ENCODE measurements around the gene PARD6B.
"Not testable (repeated sequence)": the region's sequence is repeated elsewhere in the genome, so short reads cannot be mapped to it uniquely, and the experiment has no call there.

The PARD6B gene

GRCh38 chr20:50776122-50776817 lies 44.9 kb downstream of the PARD6B start:
- no peaks in the 10 kb centered on the region for H3K4me1 Mint-ChIP-seq (ENCODE audit: low read depth)
- peaks cover 7% of the 10 kb centered on the region for H3K27me3 Mint-ChIP-seq
- intact Hi-C loops (cut with micrococcal nuclease) = no loop called here
- no peak overlapping the region for H3K4me3 Mint-ChIP-seq
- H3K27ac Mint-ChIP-seq = no peak overlapping the region
- no peaks in the 10 kb centered on the region for H3K36me3 Mint-ChIP-seq (ENCODE audit: low read depth)
- no peaks in the 10 kb centered on the region for H3K9me3 Mint-ChIP-seq

DNA sequence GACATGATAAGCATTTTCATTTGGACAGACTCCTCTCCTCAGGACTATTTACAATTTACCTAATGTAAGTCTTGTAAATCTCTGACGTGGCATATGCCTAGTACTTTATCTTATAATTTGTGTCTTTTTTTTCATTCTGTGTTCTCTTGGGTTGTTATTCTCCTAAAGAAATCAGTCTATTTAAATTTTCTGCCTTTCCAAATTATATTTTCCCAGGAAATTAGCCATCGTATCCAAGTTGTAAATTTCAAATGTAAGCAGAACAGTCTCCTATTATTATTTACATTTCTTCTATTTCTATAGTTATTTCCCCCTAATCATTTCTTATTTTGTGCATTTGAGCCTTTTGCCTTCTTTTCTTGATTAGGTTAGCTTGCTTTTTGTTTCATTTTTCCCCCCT lies 46.0 kb downstream of the PARD6B start:
- Mint-ChIP-seq H3K27ac (no peak overlapping the region), H3K4me1 (ENCODE audit: low read depth) (no peaks in the 10 kb centered on the region), H3K36me3 (ENCODE audit: low read depth) (no peaks in the 10 kb centered on the region), H3K27me3 (peaks cover 7% of the 10 kb centered on the region), H3K4me3 (no peak overlapping the region), H3K9me3 (no peaks in the 10 kb centered on the region)
- intact Hi-C loops (cut with micrococcal nuclease) = no loop called here

DNA sequence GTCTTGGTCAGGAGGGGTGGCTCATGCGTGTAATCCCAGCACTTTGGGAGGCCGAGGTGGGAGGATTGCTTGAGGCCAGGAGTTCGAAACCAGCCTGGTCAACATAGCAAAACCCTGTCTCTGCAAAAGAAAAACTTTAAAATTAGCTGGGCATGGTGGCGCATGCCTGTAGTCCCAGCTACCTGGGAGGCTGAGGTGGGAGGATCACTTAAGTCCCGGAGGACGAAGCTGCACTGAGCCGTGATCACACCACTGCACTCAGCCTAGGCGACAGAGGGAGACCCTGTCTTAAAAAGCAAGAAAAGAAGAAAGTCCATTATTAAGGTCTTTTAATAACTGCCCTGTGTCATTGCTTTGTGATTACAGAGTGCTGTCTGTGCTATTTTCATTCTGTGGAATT lies 47.6 kb downstream of the PARD6B start:
- H3K27ac Mint-ChIP-seq; H3K4me3 Mint-ChIP-seq; intact Hi-C loops (cut with micrococcal nuclease): not testable (repeated sequence)

DNA sequence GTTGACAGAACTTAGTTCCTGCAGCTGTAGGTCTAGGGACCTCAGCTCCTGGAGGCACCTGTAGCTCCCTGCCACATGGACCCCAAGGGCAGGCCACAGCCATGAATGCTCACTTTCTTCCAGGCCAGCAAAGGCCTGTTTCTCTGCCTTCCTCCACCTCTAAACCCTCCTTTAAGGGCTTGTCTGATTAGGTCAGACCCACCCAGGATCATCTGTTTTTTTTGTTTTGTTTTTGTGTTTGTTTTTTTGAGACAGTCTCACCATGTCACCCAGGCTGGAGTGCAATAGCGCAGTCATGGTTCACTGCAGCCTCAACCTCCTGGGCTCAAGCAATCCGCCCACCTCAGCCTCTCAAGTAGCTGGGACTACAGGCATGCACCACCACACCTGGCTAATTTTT lies 52.0 kb downstream of the PARD6B start:
- intact Hi-C loops (cut with micrococcal nuclease) = no loop called here
- no peak overlapping the region for H3K27ac Mint-ChIP-seq
- peaks cover 4% of the 10 kb centered on the region for H3K27me3 Mint-ChIP-seq
- no peak overlapping the region for H3K4me3 Mint-ChIP-seq
- H3K4me1 Mint-ChIP-seq (ENCODE audit: low read depth) = no peaks in the 10 kb centered on the region
- H3K9me3 Mint-ChIP-seq = no peaks in the 10 kb centered on the region
- H3K36me3 Mint-ChIP-seq (ENCODE audit: low read depth) = no peaks in the 10 kb centered on the region

More for the DNA sequence above, 47.6 kb downstream of the PARD6B start:
- H3K36me3 Mint-ChIP-seq (ENCODE audit: low read depth); H3K4me1 Mint-ChIP-seq (ENCODE audit: low read depth); H3K9me3 Mint-ChIP-seq; H3K27me3 Mint-ChIP-seq: not testable (repeated sequence)

DNA sequence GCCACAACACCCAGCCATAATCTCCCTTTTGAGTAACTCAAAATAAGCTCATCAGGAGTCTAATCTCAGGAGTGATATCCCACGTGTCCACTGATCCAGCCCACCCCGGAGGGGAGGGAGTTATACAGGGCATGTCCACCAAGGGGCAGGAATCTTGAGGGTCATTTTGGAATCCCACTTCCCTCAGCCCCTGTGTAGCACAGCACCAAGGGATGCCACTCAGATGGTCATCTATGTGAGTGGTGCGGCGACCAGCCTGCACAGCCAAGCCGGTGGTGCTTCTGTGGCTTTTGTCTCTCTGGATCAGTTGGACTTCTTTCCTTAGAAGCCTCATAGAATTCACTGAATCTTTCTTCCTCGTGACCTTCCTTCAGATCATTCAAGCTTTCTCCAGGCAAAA lies 52.5 kb downstream of the PARD6B start:
- no peaks in the 10 kb centered on the region for H3K9me3 Mint-ChIP-seq
- no peaks in the 10 kb centered on the region for H3K36me3 Mint-ChIP-seq (ENCODE audit: low read depth)
- peaks cover 4% of the 10 kb centered on the region for H3K27me3 Mint-ChIP-seq

DNA sequence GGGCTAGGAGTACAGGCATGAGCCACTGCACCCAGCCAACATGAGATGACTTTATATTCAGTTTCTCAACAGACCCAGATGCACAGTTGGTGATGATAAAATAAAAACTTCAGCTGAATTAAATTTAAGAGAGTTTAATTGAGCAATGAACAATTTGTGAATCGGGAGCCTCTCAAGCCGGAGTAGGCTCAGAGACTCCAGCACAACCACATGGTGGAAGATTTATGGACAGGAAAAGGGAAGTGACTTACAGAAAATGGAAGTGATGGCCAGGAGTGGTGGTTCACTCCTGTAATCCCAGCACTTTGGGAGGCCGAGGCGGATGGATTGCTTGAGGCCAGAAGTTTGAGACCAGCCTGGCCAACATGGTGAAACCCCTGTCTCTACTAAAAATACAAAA lies 53.1 kb downstream of the PARD6B start:
- no peak overlapping the region for H3K4me3 Mint-ChIP-seq
- H3K4me1 Mint-ChIP-seq (ENCODE audit: low read depth) = peaks cover 7% of the 10 kb centered on the region
- H3K36me3 Mint-ChIP-seq (ENCODE audit: low read depth) = no peaks in the 10 kb centered on the region
- peaks cover 4% of the 10 kb centered on the region for H3K27me3 Mint-ChIP-seq
- no peaks in the 10 kb centered on the region for H3K9me3 Mint-ChIP-seq
- intact Hi-C loops (cut with micrococcal nuclease) = no loop called here
- no peak overlapping the region for H3K27ac Mint-ChIP-seq

More for the DNA sequence above, 52.5 kb downstream of the PARD6B start:
- H3K4me1 Mint-ChIP-seq (ENCODE audit: low read depth) = peaks cover 4% of the 10 kb centered on the region
- no peak overlapping the region for H3K27ac Mint-ChIP-seq
- intact Hi-C loops (cut with micrococcal nuclease) = no loop called here
- H3K4me3 Mint-ChIP-seq = no peak overlapping the region

GRCh38 chr20:50786703-50787102 lies 55.3 kb downstream of the PARD6B start:
- intact Hi-C loops (cut with micrococcal nuclease) = no loop called here
- Mint-ChIP-seq H3K27ac (no peak overlapping the region), H3K9me3 (no peaks in the 10 kb centered on the region), H3K27me3 (peaks cover 4% of the 10 kb centered on the region), H3K36me3 (ENCODE audit: low read depth) (no peaks in the 10 kb centered on the region), H3K4me1 (ENCODE audit: low read depth) (peaks cover 17% of the 10 kb centered on the region), H3K4me3 (no peak overlapping the region)

DNA sequence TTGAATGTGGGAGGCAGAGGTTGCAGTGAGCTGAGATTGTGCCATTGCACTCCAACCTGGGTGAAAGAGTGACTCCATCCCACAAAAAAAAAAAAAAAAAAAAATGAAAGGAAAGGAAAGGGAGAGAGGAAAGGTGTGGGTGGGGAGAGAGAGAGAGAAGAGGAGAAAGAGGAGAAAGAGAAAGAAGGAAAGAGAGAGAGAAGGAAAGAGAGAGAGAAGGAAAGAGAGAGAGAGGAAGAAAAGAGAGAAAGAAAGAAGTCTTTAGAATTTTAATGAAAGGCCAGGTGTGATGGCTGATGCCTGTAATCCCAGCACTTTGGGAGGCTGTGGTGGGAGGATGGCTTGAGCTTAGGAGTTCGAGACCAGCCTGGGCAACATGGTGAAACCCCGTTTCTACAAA lies 55.8 kb downstream of the PARD6B start:
- Mint-ChIP-seq H3K36me3 (ENCODE audit: low read depth) (no peaks in the 10 kb centered on the region), H3K9me3 (no peaks in the 10 kb centered on the region), H3K4me3 (no peak overlapping the region), H3K27ac (no peak overlapping the region), H3K27me3 (peaks cover 4% of the 10 kb centered on the region), H3K4me1 (ENCODE audit: low read depth) (peaks cover 17% of the 10 kb centered on the region)
- intact Hi-C loops (cut with micrococcal nuclease) = no loop called here

DNA sequence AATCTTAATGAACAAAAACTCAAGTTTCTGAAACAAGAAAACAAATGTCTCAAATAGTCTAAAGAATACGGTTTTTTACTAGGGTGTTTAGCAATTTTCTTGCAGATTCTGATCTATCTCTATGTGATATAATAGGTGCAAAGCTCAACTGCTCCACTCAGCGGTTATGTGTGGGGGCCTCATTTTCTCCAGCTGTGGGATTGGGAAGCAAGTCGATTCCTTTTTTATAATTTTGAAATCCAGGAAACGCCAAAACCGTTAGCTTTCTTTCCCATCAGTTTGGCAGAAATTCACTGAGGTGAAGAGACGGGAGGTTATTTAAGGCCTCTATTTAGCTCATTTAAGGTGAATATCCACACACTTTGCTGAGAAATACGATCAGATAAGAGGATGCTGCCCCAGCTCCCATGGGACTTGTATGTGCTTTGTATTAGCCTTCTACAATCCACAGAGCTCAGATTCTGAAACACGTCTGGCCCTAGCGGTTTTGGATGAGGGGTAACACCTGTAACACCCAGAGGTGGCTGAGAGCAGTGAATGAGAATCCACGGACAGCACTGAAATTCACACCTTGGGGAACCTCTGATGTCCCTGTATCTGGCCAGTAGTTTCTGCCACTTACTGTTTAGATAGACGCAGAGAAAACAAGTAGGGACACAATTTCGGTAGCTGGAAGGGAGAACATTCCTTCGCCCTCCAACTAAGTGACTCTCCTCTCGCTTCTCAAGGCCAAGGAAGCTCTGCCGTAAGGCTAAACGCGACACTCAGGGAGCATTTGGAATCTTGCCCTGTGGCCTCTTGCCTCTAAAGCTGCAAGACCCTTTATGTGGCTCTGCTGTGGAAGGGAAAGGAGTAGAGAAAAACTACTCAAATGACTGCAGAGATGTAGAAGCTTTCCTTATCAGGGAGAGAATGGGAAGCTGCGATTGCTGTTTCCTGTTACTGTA lies 56.9 kb downstream of the PARD6B start:
- Mint-ChIP-seq H3K4me1 (ENCODE audit: low read depth) (peaks cover 17% of the 10 kb centered on the region), H3K4me3 (no peak overlapping the region), H3K9me3 (no peaks in the 10 kb centered on the region), H3K27me3 (peaks cover 7% of the 10 kb centered on the region), H3K36me3 (ENCODE audit: low read depth) (no peaks in the 10 kb centered on the region), H3K27ac (no peak overlapping the region)
- intact Hi-C loops (cut with micrococcal nuclease) = no loop called here

- Mint-ChIP-seq H3K9me3 (no peaks in the 10 kb centered on the region), H3K4me1 (ENCODE audit: low read depth) (peaks cover 17% of the 10 kb centered on the region), H3K36me3 (ENCODE audit: low read depth) (no peaks in the 10 kb centered on the region), H3K4me3 (no peak overlapping the region), H3K27me3 (peaks cover 13% of the 10 kb centered on the region), H3K27ac (no peak overlapping the region)
- intact Hi-C loops (cut with micrococcal nuclease) = loop anchor here (10.0 kb wide), 1 partner anchor 515 kb away; no protein-coding TSS in a partner anchor
Measured at GRCh38 chr20:50789968-50790650, 58.7 kb downstream of the PARD6B start.

- no peak overlapping the region for H3K4me3 Mint-ChIP-seq
- no peaks in the 10 kb centered on the region for H3K36me3 Mint-ChIP-seq (ENCODE audit: low read depth)
- peaks cover 17% of the 10 kb centered on the region for H3K4me1 Mint-ChIP-seq (ENCODE audit: low read depth)
- intact Hi-C loops (cut with micrococcal nuclease) = loop anchor here (10.0 kb wide), 1 partner anchor 514 kb away; no protein-coding TSS in a partner anchor
- no peaks in the 10 kb centered on the region for H3K9me3 Mint-ChIP-seq
- H3K27ac Mint-ChIP-seq = peak overlapping the region; percentile 75
- H3K27me3 Mint-ChIP-seq = peaks cover 18% of the 10 kb centered on the region
Measured at GRCh38 chr20:50790651-50791277, 59.4 kb downstream of the PARD6B start.

DNA sequence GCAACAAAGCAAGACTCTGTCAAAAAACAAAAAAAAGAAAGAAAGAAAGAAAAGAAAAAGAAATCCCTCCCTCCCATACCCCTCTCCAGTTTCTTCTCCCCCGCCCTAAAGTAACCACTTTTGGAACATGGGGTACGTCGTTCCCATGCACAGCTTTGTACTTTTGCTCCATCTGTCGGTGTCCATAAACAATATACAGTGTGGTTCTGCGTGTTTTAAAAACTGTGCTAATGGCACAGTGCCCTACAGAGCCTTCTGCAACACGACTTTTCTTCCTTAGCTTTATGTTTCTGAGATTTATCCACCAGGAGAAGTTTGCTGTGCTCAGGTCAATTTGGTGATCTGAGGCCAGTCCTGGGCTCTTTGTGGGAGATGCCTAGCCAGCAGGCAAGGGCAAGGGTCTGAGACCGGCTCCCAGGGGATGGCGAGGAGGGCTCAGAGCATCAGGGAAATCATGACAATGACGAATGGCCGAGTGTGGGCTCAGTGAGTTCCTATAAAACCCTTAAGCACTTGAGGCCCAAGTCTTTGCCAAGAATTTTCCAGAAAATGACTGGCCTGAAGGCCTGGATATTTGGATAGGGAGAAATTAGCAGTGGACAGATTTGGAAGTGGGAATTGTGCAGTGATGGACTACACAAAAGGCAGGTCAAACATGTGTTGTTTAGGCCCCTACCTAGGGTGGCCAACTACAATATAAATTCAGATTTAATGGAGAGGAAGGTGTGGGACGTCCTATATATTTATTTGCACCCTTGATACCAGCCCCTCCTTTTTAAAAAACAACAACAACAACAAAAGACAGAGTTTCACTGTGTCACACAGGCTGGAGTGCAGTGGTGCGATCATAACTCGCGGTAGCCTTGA lies 61.6 kb downstream of the PARD6B start:
- Mint-ChIP-seq H3K9me3 (no peaks in the 10 kb centered on the region), H3K4me1 (ENCODE audit: low read depth) (peaks cover 17% of the 10 kb centered on the region), H3K36me3 (ENCODE audit: low read depth) (no peaks in the 10 kb centered on the region), H3K27ac (no peak overlapping the region), H3K27me3 (peaks cover 23% of the 10 kb centered on the region), H3K4me3 (no peak overlapping the region)
- intact Hi-C loops (cut with micrococcal nuclease) = loop anchor here (10.0 kb wide), 1 partner anchor 512 kb away; no protein-coding TSS in a partner anchor

DNA sequence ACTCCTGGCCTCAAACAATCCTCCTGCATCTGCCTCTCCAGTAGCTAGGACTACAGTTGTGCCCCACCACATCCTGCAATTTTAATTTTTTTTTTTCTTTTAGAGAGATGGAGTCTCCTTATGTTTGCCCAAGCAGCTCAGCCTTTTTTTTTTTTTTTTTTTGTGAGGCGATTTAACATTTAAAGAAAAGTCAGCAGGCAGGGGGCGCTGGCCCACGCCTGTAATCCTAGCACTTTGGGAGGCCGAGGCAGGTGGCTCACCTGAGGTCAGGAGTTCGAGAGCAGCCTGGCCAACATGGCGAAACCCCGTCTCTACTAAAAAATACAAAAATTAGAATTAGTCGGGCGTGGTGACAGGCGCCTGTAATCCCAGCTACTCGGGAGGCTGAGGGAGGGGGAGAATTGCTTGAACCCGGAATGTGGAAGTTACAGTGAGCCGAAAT lies 62.2 kb downstream of the PARD6B start:
- H3K36me3 Mint-ChIP-seq (ENCODE audit: low read depth); H3K9me3 Mint-ChIP-seq; H3K4me3 Mint-ChIP-seq; H3K27ac Mint-ChIP-seq: not testable (repeated sequence)
- Mint-ChIP-seq H3K27me3 (peaks cover 23% of the 10 kb centered on the region), H3K4me1 (ENCODE audit: low read depth) (peaks cover 16% of the 10 kb centered on the region)
- intact Hi-C loops (cut with micrococcal nuclease) = loop anchor here (2.0 to 10.0 kb wide), 2 partner anchors 137 to 511 kb away; partner anchors contain the start of gene ADNP
